Neural cell (in vitro differentiated cells): ENCODE measurements around the gene VWA7. TPM values are rescaled to one million over a fixed set of nuclear protein-coding genes. Genes with fewer than 3 reads are reported as not detected.

Experiments
- H2AFZ ChIP-seq: fragments of 200-600, 300-800 bp; sonication (generic), shearing (Covaris generic); 2 replicates; pipeline ENCODE4 v1.6.0; 2014; ENCODE audit warnings: low read depth, mild to moderate bottlenecking, antibody characterized with exemption, low read length, moderate library complexity
- H3F3A ChIP-seq: fragments of 200-600 bp; shearing (Covaris generic); 2 replicates; pipeline ENCODE4 v1.6.1; 2016; ENCODE audit warnings: mild to moderate bottlenecking, moderate library complexity, mixed read lengths, antibody characterized with exemption, low read length; ENCODE audit not compliant: insufficient read depth, poor library complexity, severe bottlenecking
- H3K27ac ChIP-seq: fragments of 200-600, 300-800 bp; sonication (generic), shearing (Covaris generic); 2 replicates; pipeline ENCODE4 v1.5.1; 2014; ENCODE audit warnings: mild to moderate bottlenecking, low read length, moderate library complexity
- H3K27me3 ChIP-seq: fragments of 300-800, 200-600 bp; sonication (generic), shearing (Covaris generic); 2 replicates; pipeline ENCODE4 v1.6.0; 2014; ENCODE audit warnings: mild to moderate bottlenecking, low read depth, low read length, moderate library complexity; ENCODE audit not compliant: insufficient read depth
- H3K36me3 ChIP-seq: fragments of 300-800, 200-600 bp; sonication (generic), shearing (Covaris generic); 2 replicates; pipeline ENCODE4 v1.5.1; 2014; ENCODE audit warnings: mild to moderate bottlenecking, antibody characterized with exemption, low read length, moderate library complexity; ENCODE audit not compliant: insufficient read depth
- H3K4me2 ChIP-seq: fragments of 300-800, 200-600 bp; sonication (generic), shearing (Covaris generic); 2 replicates; pipeline ENCODE4 v1.6.0; 2014; ENCODE audit warnings: mild to moderate bottlenecking, low read length
- H3K4me3 ChIP-seq: fragments of 300-800, 200-600 bp; sonication (generic), shearing (Covaris generic); 2 replicates; pipeline ENCODE4 v1.5.1; 2014; ENCODE audit warnings: mild to moderate bottlenecking, low read length, moderate library complexity
- H3K79me2 ChIP-seq: fragments of 200-600 bp; shearing (Covaris generic); replicated peaks from 2 replicates; pipeline ENCODE4 v1.6.0; 2014; ENCODE audit warnings: mild to moderate bottlenecking, low read length, moderate library complexity; ENCODE audit not compliant: insufficient read depth
- H3K9ac ChIP-seq: fragments of 300-800, 200-600 bp; sonication (generic), shearing (Covaris generic); 2 replicates; pipeline ENCODE4 v1.6.1; 2016; ENCODE audit warnings: mild to moderate bottlenecking, low read length, mixed read lengths
- H3K9me2 ChIP-seq: fragments of 200-600 bp; shearing (Covaris generic); 2 replicates; pipeline ENCODE4 v1.6.1; 2016; ENCODE audit warnings: mild to moderate bottlenecking, low read length, mixed read lengths; ENCODE audit not compliant: insufficient read depth
- H3K9me3 ChIP-seq: fragments of 200-600, 300-800 bp; sonication (generic), shearing (Covaris generic); 2 replicates; pipeline ENCODE4 v1.6.1; 2016; ENCODE audit warnings: mild to moderate bottlenecking, mixed run types, low read length, moderate library complexity, mixed read lengths
- H4K20me1 ChIP-seq: fragments of 200-600 bp; shearing (Covaris generic); 2 replicates; pipeline ENCODE4 v1.6.1; 2016; ENCODE audit warnings: mild to moderate bottlenecking, mixed run types; ENCODE audit not compliant: insufficient read depth
- EP300 ChIP-seq: fragments of 450-650 bp; conservative IDR thresholded peaks from 2 replicates; pipeline ENCODE4 v1.6.1; 2014; ENCODE audit warnings: antibody characterized with exemption, mild to moderate bottlenecking, moderate library complexity; ENCODE audit not compliant: poor library complexity, severe bottlenecking
- EZH2 ChIP-seq: fragments of 200-600, 300-800 bp; shearing (Covaris generic), sonication (generic); IDR thresholded peaks from 2 replicates; pipeline ENCODE4 v1.6.1; 2014; ENCODE audit warnings: antibody characterized with exemption, low read length, borderline replicate concordance, mild to moderate bottlenecking; ENCODE audit not compliant: insufficient read depth, poor library complexity, severe bottlenecking
- MXI1 ChIP-seq: fragments of 450-650 bp; conservative IDR thresholded peaks from 2 replicates; pipeline ENCODE4 v1.6.1; 2014; ENCODE audit warnings: antibody characterized with exemption, mild to moderate bottlenecking; ENCODE audit not compliant: poor library complexity, severe bottlenecking
- POLR2AphosphoS5 ChIP-seq: IDR thresholded peaks from 2 replicates; pipeline ENCODE4 v1.6.1; 2012
- RAD21 ChIP-seq: fragments of 450-650 bp; conservative IDR thresholded peaks from 2 replicates; pipeline ENCODE4 v1.6.1; 2014; ENCODE audit warnings: antibody characterized with exemption, mild to moderate bottlenecking, moderate library complexity
- SMC3 ChIP-seq: fragments of 450-650 bp; conservative IDR thresholded peaks from 2 replicates; pipeline ENCODE4 v1.6.1; 2014; ENCODE audit warnings: antibody characterized with exemption, mild to moderate bottlenecking, moderate library complexity; ENCODE audit not compliant: poor library complexity
- TAF1 ChIP-seq: IDR thresholded peaks from 2 replicates; pipeline ENCODE4 v1.6.1; 2012; ENCODE audit warnings: low read depth
- polyA plus RNA-seq: library from polyadenylated mRNA; depleted of rRNA; stranded (reverse); fragments of >200 nt; gene quantifications from 2 replicates; pipeline ENCODE4 v1.2.3, GENCODE V29; 2014
- TF ChIP-seq, protein P1 (sequence below): IDR thresholded peaks from 2 replicates; pipeline ENCODE4 v1.6.1; 2012; ENCODE audit warnings: borderline replicate concordance
- TF ChIP-seq, protein P2 (sequence below): fragments of 450-650 bp; IDR thresholded peaks from 2 replicates; pipeline ENCODE4 v1.5.1; 2014; ENCODE audit warnings: antibody characterized with exemption, mild to moderate bottlenecking, moderate library complexity; ENCODE audit not compliant: poor library complexity, severe bottlenecking

Gene VWA7
- polyA plus RNA-seq, 1 donor from 2014 or later, result 5.3 TPM

DNA sequence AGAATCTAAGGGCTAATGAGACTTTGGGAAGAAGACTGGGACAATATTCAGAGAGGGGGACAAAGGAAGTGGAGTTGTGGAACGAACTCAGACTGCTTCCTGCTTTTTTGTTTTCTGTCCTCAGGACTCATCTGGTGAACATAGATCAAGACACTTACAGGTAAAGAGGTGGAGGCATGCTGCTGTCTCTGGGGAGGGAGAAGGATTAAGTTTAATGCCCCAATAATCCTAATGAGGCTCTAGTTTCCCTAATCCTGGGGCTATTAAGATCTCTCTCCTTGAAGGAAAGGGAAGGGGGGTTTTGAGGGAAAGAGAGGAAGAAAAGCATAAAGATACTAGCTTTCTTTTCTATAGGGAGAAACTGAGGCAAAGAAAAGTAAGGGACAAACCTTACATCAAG lies 32.7 kb downstream of the VWA7 start:
- Histone ChIP-seq H3K36me3 (no peaks in the 10 kb centered on the region), H3K27me3 (no peaks in the 10 kb centered on the region), H3F3A (no peaks in the 10 kb centered on the region), H3K27ac (no peak overlapping the region), H3K79me2 (no peaks in the 10 kb centered on the region), H3K9me2 (no peaks in the 10 kb centered on the region), H4K20me1 (no peaks in the 10 kb centered on the region), H3K4me3 (no peak overlapping the region), H3K9ac (no peak overlapping the region), H2AFZ (no peak overlapping the region), H3K4me2 (no peak overlapping the region), H3K9me3 (no peaks in the 10 kb centered on the region)
- TF ChIP-seq SMC3 (no peak), EZH2 (no peak), TAF1 (no peak), MXI1 (no peak), RAD21 (no peak), POLR2AphosphoS5 (no peak), EP300 (no peak)
- TF ChIP-seq, protein P1, sequence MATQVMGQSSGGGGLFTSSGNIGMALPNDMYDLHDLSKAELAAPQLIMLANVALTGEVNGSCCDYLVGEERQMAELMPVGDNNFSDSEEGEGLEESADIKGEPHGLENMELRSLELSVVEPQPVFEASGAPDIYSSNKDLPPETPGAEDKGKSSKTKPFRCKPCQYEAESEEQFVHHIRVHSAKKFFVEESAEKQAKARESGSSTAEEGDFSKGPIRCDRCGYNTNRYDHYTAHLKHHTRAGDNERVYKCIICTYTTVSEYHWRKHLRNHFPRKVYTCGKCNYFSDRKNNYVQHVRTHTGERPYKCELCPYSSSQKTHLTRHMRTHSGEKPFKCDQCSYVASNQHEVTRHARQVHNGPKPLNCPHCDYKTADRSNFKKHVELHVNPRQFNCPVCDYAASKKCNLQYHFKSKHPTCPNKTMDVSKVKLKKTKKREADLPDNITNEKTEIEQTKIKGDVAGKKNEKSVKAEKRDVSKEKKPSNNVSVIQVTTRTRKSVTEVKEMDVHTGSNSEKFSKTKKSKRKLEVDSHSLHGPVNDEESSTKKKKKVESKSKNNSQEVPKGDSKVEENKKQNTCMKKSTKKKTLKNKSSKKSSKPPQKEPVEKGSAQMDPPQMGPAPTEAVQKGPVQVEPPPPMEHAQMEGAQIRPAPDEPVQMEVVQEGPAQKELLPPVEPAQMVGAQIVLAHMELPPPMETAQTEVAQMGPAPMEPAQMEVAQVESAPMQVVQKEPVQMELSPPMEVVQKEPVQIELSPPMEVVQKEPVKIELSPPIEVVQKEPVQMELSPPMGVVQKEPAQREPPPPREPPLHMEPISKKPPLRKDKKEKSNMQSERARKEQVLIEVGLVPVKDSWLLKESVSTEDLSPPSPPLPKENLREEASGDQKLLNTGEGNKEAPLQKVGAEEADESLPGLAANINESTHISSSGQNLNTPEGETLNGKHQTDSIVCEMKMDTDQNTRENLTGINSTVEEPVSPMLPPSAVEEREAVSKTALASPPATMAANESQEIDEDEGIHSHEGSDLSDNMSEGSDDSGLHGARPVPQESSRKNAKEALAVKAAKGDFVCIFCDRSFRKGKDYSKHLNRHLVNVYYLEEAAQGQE, result no peak
- TF ChIP-seq, protein P2, sequence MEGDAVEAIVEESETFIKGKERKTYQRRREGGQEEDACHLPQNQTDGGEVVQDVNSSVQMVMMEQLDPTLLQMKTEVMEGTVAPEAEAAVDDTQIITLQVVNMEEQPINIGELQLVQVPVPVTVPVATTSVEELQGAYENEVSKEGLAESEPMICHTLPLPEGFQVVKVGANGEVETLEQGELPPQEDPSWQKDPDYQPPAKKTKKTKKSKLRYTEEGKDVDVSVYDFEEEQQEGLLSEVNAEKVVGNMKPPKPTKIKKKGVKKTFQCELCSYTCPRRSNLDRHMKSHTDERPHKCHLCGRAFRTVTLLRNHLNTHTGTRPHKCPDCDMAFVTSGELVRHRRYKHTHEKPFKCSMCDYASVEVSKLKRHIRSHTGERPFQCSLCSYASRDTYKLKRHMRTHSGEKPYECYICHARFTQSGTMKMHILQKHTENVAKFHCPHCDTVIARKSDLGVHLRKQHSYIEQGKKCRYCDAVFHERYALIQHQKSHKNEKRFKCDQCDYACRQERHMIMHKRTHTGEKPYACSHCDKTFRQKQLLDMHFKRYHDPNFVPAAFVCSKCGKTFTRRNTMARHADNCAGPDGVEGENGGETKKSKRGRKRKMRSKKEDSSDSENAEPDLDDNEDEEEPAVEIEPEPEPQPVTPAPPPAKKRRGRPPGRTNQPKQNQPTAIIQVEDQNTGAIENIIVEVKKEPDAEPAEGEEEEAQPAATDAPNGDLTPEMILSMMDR, result no peak

DNA sequence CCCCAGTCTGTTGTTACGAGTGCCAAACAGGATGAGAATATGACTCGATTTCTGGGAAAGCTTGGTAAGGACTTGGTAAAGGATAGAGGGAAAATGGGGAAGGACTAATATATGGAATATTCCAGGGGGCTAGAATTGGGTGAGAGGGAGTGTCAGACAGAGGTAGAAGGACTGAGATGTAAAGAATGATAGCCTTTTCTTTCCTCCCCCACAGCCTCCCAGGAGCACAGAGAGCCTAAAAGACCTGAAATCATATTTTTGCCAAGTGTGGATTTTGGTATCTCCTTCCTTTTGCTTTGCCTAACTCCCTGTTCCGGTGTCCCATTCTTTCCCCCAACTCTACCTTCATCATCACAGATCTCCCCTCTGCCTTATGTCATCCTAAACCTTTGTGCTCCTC lies 34.2 kb downstream of the VWA7 start:
- no peak overlapping the region for H3K27ac ChIP-seq
- H3K9ac ChIP-seq, result no peak overlapping the region
- no peaks in the 10 kb centered on the region for H3K9me3 ChIP-seq

More for the DNA sequence above, 34.2 kb downstream of the VWA7 start:
- Histone ChIP-seq H3K9me2 (no peaks in the 10 kb centered on the region), H4K20me1 (no peaks in the 10 kb centered on the region), H3K79me2 (no peaks in the 10 kb centered on the region), H3K4me2 (no peak overlapping the region), H2AFZ (no peak overlapping the region), H3K4me3 (no peak overlapping the region), H3K36me3 (no peaks in the 10 kb centered on the region), H3F3A (no peaks in the 10 kb centered on the region), H3K27me3 (no peaks in the 10 kb centered on the region)
- TF ChIP-seq POLR2AphosphoS5 (no peak), TAF1 (no peak), EP300 (no peak), MXI1 (no peak), RAD21 (no peak), EZH2 (no peak), SMC3 (no peak)
- TF ChIP-seq, protein P1, result no peak
- TF ChIP-seq, protein P2, result no peak
